GM10266 (cell line): ENCODE data around the gene PCDHA4.
"Not testable (repeated sequence)": the region's sequence is repeated elsewhere in the genome, so short reads cannot be mapped to it uniquely, and the experiment has no call there.

ENCODE experiments used
- DNase-seq: peaks from one replicate; pipeline ENCODE4 v3.0.0; 2012; ENCODE audit errors: extremely low spot score
- CTCF ChIP-seq: IDR thresholded peaks from 2 replicates; pipeline ENCODE4 v1.5.1; 2012; ENCODE audit warnings: mild to moderate bottlenecking, low read depth; ENCODE audit not compliant: control insufficient read depth, insufficient read depth; ENCODE audit errors: missing control alignments

Gene PCDHA4

GRCh38 chr5:140842798-140843733 lies 36.2 kb downstream of the PCDHA4 start:
- DNase-seq, result no peak
- no peak for TF ChIP-seq CTCF

- not testable (repeated sequence) for DNase-seq
Observed at GRCh38 chr5:140848139-140849102, 41.6 kb downstream of the PCDHA4 start, which contains the start of gene PCDHA9. Gene PCDHA9 (plus strand): TSS chr5:140848382. CDS start chr5:140848496, 114 bp downstream.

GRCh38 chr5:140849831-140850634 lies 43.2 kb downstream of the PCDHA4 start:
- not testable (repeated sequence) for DNase-seq

GRCh38 chr5:140855772-140856674 lies 49.2 kb downstream of the PCDHA4 start, which contains the start of gene PCDHA10:
Gene PCDHA10 (plus strand): TSS chr5:140855897. CDS start chr5:140856049, 152 bp downstream.
- DNase-seq, result no peak
- no peak for TF ChIP-seq CTCF

- DNase-seq, result no peak
- TF ChIP-seq CTCF, result no peak
Observed at GRCh38 chr5:140857177-140857986, 50.5 kb downstream of the PCDHA4 start.

- DNase-seq, result no peak
- TF ChIP-seq CTCF, result no peak
Observed at GRCh38 chr5:140857987-140858240, 51.0 kb downstream of the PCDHA4 start.
